ENCODE measurements around the gene WDR4.
A peak's percentile ranks its signal among the peaks of the same experiment; 100 is the strongest.
"Not testable (repeated sequence)": the region's sequence is repeated elsewhere in the genome, so short reads cannot be mapped to it uniquely, and the experiment has no call there.

The WDR4 gene

GRCh38 chr21:42878993-42879787 is at the start of gene WDR4:
WDR4 (minus strand) TSS chr21:42879539; CDS start chr21:42879495, 44 bp downstream.
- peak; percentile 99 for DNase-seq

- DNase-seq: not testable (repeated sequence)
Measured at GRCh38 chr21:42927474-42928200, 48.3 kb upstream of the WDR4 start.

- DNase-seq: peak; percentile 8
Measured at GRCh38 chr21:42925114-42925926, 46.0 kb upstream of the WDR4 start, which contains the start of gene ERVH48-1. ERVH48-1 (minus strand) TSS chr21:42925630; CDS start chr21:42919006, 6,624 bp downstream.

- no peak for DNase-seq
Measured at GRCh38 chr21:42924433-42924751, 45.1 kb upstream of the WDR4 start.

- DNase-seq: peak; percentile 51
Measured at GRCh38 chr21:42923553-42924432, 44.5 kb upstream of the WDR4 start.

GRCh38 chr21:42922918-42923317 is 43.6 kb upstream of the WDR4 start:
- no peak for DNase-seq

- no peak for DNase-seq
Measured at GRCh38 chr21:42921927-42922326, 42.6 kb upstream of the WDR4 start.

- DNase-seq: no peak
Measured at GRCh38 chr21:42918291-42918690, 39.0 kb upstream of the WDR4 start.

GRCh38 chr21:42913476-42913875 is 34.1 kb upstream of the WDR4 start:
- DNase-seq: no peak

- not testable (repeated sequence) for DNase-seq
Measured at GRCh38 chr21:42911920-42912319, 32.6 kb upstream of the WDR4 start.

- DNase-seq: not testable (repeated sequence)
Measured at GRCh38 chr21:42908484-42908883, 29.1 kb upstream of the WDR4 start.

- DNase-seq: no peak
Measured at GRCh38 chr21:42906233-42906632, 26.9 kb upstream of the WDR4 start.

GRCh38 chr21:42905195-42905594 is 25.9 kb upstream of the WDR4 start:
- DNase-seq: no peak

- no peak for DNase-seq
Measured at GRCh38 chr21:42903817-42904216, 24.5 kb upstream of the WDR4 start.

- no peak for DNase-seq
Measured at GRCh38 chr21:42900446-42900845, 21.1 kb upstream of the WDR4 start.

- DNase-seq: peak; percentile 100
Measured at GRCh38 chr21:42892931-42893755, 13.8 kb upstream of the WDR4 start, which contains the start of gene NDUFV3. NDUFV3 (plus strand) TSS chr21:42893309; CDS start chr21:42893334, 25 bp downstream.

- DNase-seq: no peak
Measured at GRCh38 chr21:42892582-42892930, 13.2 kb upstream of the WDR4 start.

GRCh38 chr21:42887326-42887725 is 8.0 kb upstream of the WDR4 start:
- no peak for DNase-seq

- no peak for DNase-seq
Measured at GRCh38 chr21:42883921-42884320, 4.6 kb upstream of the WDR4 start.

- DNase-seq: no peak
Measured at GRCh38 chr21:42880352-42880751, 1.0 kb upstream of the WDR4 start.

- DNase-seq: no peak
Measured at GRCh38 chr21:42878678-42878992, 704 bp downstream of the WDR4 start.

- not testable (repeated sequence) for DNase-seq
Measured at GRCh38 chr21:42875811-42876210, 3.5 kb downstream of the WDR4 start.
